T1000 (cell line): ENCODE results near the gene ALKBH5.
A peak's percentile ranks its signal among the peaks of the same experiment; 100 is the strongest.

Source experiments
- DNase-seq: peaks from one replicate; lab custom pipeline; 2025; ENCODE audit warnings: mixed read lengths; lab: John Stamatoyannopoulos, UW

ALKBH5 gene

DNA sequence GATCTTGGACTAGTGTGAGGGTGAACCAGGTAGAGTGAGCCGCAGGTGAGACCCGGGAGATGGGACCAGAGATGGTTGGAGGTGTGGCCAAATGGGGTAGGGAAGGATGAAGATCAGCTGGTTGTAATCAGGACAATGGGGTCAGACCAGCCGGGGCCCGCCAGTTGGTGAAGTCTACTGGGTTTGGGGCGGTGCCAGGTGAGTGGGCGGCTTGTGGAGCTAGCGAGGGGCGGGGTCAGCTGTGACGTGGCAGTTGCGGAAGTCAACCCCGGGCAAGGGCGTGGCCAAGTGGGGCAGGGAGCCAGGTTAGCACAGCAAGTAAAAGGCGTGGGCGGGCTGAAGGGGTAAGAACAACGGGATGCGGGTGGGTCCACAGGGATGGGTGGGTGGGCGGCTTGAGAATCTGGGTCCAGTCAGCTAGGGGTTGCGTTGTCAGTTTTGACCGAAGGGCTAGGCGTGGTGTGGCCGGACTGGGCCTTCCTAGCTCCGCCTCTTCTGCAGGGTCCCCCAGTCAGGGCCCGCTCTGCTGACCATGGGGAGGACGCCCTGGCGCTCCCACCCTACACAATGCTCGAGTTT is 25.5 kb upstream of the ALKBH5 start:
- no peak for DNase-seq

DNA sequence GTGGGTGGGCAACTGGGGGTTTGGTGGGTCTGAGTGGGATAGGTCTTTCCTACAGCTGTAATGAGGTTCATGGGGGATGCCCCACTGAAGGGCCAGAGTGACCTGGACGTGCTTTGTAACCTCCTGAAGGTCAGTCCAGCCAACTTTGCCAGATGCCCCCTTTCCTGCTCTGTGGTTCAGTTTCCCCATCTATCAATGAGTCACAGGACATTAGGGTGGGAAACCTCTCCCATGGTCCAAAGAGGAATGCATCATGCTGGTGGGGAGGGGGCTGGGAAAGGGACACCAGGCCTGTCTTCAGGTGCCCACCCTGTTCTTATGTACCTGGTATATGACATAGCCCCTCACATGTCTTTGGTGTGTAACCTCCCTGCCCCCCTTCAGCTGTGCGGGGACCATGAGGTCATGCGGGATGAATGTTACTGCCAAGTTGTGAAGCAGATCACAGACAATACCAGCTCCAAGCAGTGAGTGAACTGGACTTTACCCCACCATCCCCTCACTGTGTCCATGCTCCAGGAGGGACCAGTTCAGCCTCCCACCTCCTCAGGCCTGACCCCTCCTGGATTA is 24.0 kb upstream of the ALKBH5 start:
- DNase-seq: no peak

DNA sequence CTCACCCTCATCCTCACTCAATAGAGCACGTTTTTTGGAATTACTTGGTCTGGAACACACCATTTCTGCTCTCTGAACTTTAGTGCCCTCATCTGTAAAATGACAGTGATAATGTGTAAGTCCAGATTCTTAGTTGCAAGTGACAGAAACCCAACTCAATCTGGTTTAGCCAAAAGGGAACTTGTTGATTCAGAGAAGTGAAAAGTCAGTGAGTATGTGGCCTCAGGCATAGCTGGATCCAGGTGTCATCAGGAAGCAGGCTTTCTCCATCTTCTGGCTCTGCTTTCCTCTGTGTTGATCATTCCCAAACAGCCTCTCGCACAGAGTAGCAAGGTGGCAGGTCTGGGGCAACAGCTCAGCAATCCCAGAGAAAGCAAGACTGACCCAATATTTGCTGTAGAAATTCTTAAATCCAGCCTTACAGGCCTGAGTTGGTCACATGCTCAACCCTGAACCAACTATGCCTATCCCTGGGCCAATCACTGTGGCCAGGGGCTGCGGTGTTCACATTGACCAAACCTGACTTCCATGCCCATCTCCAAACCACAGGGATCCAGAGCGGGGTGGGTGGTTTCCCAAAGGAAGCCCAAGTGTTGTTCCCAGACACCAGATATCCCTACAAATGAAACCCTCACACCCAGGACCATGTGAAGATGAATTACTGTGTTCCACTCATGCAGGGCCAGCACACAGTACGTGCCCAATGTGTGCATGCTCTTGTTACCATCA is 23.3 kb upstream of the ALKBH5 start:
- DNase-seq: no peak

DNA sequence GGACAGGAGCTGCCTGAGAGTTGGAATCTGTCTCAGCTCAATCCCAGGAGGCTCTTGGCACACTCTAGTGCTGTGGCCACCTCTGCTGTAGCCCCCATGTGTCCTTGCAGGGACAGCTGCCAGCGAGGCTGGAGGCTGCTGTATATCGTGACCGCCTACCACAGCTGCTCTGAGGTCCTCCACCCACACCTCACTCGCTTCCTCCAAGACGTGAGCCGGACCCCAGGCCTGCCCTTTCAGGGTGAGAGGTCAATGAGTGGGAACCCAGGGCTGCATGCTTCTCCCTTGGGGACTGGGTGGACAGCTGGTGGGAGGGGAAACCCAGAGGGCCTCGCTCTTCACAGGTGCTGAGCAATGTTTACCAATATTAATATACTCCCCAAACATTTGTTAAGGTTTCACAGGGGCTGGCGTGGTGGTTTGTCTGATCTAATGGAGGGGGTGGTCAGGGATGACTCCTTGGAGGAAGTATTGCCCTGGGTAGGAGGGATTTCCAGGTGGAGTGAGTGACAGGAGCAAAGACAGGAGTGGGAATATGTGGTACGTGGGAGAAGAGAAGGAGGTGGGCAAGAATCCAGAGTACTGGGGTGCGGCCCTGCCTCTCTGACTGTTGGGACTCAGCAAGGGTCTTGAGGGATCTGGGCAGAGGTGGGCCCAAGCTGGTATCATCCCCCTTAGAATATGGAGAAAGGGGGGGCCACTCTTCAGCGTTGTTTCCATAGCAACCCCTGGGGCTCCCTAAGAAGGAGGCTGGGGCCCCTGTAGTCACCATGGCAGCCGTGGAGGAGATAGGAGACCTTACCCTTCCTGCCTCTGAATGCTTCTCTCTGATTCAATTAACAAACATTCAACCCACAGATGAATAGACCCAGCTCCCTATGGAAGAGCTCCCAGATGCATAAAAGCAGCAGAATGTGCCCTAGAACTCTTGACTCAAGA is 22.2 kb upstream of the ALKBH5 start:
- DNase-seq: no peak

DNA sequence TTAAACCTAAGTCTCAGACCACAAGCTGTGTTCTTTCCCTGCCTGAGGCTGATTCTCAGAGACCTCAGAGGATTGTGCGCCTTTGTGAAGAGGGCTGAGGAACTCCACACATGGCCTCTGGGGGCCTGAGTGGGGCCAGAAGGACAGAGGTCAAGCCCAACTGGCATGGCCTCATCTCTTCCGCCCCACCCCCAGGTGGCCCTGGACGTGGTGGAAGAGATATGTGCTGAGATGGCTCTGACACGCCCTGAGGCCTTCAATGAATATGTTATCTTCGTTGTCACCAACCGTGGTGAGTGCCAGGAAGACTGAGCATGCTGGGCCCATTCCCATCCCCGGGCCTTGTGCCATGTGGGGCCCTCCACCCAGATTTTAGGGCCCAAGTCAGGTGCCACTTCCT is 20.1 kb upstream of the ALKBH5 start:
- DNase-seq: no peak

DNA sequence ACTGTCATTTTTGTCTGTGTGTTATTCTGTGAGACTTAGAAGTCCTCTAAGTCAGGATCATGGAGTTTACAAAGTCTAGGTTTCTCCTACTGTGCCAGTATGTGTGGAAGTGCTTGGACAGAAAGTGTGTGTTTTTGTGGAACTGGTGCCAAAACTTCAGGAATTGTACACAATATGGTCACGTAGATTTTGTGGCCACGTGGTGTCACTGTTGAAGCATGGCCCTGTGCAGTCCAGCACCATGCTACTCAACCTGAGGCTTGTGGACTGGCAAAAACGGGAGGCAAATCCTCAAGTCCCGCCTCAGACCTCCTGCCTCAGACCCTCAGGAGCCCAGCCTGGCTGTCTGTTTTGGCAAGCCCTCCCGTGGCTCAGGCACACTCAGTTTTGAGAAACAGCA is 16.7 kb upstream of the ALKBH5 start:
- no peak for DNase-seq

GRCh38 chr17:18167421-18167820 is 16.2 kb upstream of the ALKBH5 start:
- no peak for DNase-seq

GRCh38 chr17:18172531-18173278 is 10.9 kb upstream of the ALKBH5 start:
- no peak for DNase-seq

GRCh38 chr17:18173740-18174139 is 9.9 kb upstream of the ALKBH5 start:
- no peak for DNase-seq

DNA sequence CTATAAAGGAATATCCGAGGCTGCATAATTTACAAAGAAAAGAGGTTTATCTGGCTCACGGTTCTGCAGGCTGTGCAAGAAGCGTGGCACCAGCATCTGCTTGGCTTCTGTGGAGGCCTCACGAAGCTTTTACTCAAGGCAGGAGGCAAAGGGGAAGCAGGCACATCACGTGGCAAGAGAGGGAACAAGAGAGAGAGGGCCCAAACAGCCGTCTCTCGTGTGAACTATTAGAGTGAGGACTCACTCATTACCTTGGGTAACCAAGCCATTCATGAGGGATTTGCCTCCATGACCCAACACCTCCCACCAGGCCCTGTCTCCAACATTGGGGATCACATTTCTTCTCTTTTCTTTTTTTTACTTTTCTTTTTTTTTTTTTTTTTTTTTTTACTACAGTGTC is 7.5 kb upstream of the ALKBH5 start:
- DNase-seq: no peak

DNA sequence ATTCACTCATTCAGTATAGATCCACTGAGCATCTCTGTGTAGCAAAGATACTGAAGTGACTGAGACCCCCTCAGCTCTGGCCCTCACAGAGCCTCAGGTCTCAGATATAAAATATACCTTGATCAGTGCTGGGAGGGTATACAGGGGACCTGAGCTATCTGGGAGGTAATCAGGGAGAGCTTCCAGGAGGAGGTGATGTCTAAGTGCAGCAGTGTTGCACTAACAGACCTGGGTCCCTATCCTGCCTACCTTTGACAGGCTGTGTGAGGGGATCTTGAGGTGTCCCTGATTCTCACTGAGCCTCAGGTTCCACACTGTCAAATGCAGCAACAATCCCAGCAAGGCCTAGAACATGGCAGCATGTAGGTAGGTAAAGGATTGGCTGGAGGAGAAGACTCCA is 6.5 kb upstream of the ALKBH5 start:
- no peak for DNase-seq

GRCh38 chr17:18177722-18178121 is 5.9 kb upstream of the ALKBH5 start:
- no peak for DNase-seq

GRCh38 chr17:18179196-18179595 is 4.4 kb upstream of the ALKBH5 start:
- DNase-seq: no peak

DNA sequence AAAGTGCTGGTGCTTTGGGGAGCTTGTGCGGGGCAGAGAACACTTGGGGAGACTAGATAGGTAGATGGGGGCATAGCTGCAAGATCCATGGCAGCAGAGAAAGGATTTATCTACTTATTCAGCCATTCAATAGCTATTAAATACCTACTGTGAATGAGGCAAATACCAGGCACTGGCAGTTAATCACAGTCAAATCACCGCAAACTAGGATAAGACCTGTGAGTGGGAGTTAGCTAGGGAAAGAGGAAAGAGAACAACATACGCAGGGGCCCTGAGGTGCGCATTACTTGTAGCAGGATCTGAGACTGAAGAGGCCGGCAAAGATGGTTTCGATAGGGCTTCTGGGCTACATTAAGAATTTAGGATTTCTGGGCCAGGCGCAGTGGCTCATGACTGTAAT is 3.8 kb upstream of the ALKBH5 start:
- no peak for DNase-seq

GRCh38 chr17:18181358-18181757 is 2.3 kb upstream of the ALKBH5 start:
- DNase-seq: no peak

DNA sequence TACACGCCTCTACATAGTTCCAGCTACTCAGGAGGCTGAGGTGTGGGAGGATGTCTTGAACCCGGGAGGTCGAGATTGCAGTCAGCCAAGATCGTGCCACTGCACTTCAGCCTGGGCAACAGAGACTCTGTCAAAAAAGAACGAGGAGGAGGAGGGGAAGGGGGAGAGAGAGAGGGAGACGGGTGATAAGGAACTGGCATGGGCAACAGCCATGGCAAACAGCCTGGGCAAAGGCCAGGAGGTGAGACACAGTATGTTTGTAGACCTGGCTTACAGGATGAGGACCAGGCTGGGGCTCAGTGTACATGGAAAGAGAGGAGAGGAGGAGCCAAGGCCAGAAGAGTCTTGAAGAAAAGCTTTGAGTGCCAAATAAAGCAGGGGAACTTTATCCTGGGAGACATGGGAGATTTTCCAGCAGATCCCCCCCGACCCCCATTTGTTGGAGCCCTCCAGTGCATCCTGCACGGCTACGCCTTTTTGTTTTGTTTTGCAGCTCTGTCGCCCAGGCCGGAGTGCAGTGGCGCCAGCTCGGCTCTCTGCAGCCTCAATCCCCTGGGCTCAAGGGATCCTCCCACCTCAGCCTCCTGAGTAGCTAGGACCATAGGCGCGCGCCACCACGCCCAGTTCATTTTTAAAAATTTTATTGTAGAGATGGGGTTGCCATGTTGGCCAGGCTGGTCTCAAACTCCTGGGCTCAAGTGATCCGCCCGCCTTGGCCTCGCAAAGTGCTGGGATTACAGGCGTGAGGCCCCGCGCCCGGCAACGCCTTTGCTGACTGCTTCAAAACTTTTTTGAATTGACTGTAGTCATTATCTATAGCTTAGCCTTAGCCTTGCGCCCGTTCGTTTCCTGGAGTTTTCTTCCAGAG is 1.3 kb upstream of the ALKBH5 start:
- no peak for DNase-seq

DNA sequence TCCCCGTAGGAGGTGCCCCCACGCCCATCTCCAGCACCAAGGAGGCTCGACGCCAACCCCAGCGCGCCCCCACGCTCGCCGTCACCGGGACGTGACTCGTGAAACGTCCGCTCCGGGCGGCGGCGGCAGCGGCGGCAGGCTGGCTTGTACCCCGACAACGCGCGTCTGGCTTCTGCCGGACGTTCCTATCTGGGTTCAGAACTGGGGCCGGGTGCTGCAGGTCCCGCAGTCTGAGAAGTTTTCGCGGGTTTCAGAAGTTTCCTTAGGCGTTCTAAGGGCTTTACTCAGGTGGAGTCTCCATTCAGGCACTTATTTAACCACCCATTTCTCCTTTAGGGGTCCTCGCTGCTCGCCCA is 672 bp upstream of the ALKBH5 start:
- DNase-seq: peak; percentile 98

- DNase-seq: no peak
Observed at GRCh38 chr17:18184143-18185031, 759 bp downstream of the ALKBH5 start.

DNA sequence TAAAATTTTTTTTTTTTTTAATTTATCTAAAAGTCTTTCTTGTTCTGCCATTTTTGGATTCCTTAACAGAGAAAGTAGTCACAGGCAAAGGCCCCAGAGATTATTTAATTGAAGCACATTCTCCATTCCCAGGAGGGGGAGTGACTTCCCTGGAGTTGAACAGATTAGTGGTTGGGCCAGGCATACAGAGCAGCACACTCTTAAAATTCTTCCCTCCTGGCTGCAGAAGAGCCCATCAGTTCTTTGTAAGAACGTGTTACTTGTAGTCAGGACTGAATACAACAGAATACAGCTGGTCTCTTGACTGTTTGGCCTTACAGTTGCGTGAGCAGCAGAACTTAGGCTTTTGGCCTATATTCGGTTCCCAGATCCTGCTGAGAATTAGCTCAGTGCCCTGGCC is 1.8 kb downstream of the ALKBH5 start:
- no peak for DNase-seq
